GM23248 (cell line): ENCODE measurements around the gene TIPARP.

Experiments
- EZH2 ChIP-seq: fragments of 200-600 bp; sonication (generic); IDR thresholded peaks from 2 replicates; pipeline ENCODE4 v1.6.1; 2018; ENCODE audit warnings: antibody characterized with exemption, mild to moderate bottlenecking; ENCODE audit not compliant: insufficient read depth, poor library complexity, severe bottlenecking
- EZH2phosphoT487 ChIP-seq: fragments of 200-600 bp; sonication (generic); IDR thresholded peaks from 2 replicates; pipeline ENCODE4 v1.6.1; 2018; ENCODE audit warnings: antibody characterized with exemption, moderate library complexity, mild to moderate bottlenecking, low read depth; ENCODE audit not compliant: insufficient read depth

DNA sequence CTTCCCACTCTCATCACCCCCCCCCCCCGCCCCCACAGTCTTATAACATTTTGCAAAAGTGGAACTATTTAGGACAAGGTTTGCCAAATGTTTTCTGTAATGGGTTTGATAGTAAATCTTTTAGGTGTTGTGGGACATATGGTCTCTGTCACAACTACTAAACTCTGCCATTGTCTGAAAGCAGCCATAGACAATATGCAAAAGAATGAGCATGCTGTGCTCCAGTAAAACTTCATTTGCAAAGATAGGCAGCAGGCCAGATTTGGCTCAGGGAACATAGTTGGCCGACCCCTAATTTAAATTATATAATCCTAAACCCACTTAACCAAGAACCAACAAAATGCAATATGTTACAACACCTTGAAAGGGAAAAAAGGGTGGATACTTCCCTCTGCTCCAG lies 46.4 kb downstream of the TIPARP start:
- no peak for TF ChIP-seq EZH2
- no peak for TF ChIP-seq EZH2phosphoT487
